Measurements from ENCODE around the gene ERBB2.
"Not testable (repeated sequence)": the region's sequence is repeated elsewhere in the genome, so short reads cannot be mapped to it uniquely, and the experiment has no call there.

The ERBB2 gene

DNA sequence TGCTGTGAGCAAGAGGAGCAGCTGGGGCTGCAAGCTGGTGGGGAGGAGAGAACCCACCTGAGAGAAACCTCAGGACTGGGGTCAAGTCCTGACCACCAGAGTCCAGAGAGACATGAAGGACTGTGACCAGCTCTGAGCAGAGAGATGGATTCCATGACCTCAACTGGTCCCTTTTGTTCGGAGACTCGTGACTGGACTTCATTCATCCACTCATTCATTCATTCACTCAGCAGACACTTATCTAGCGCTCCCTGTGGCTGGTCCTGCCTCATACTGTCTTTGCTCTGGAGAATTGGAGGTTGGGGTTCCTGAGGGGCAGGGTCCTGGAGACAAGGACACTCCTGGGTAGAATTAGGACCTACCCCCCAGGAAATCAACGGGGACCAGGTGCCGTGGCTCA is 4.0 kb downstream of the ERBB2 start:
- no peak for DNase-seq

DNA sequence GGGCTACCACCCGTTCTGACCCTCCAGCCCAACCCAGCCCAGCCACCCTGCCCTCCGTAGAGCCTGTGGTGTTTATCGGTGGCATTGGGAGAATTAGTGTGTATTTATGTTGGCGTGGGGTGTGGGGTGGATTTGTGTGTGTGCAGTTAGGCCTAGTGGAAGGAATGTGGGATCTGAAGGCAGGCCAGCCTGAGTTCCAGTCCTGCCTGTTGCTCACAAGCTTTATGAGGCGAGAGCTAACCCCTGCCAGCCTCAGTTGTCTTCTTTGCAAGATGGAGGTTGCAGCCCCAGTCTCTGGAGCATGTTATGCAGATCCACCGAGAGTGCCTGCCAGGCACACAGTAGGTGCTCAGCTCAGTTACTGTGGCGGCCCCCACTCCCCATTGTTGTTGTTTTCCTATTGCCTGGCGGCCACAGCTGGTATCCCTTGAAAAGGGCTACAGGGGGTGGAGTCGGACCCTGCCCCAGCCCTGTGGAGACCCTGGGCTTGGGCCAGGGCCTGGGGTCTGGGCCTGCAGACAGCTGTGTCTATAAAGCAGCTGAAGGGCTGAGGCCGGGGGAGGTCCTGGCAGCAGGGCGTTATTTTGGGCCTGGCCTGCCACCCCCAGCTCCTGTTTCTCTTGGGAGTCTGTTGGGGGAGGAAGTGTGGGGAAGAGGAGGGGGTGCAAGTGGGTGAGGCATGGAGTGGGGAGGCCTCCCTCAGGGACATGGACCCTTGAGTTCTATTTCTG is 5.1 kb downstream of the ERBB2 start:
- DNase-seq = no peak

DNA sequence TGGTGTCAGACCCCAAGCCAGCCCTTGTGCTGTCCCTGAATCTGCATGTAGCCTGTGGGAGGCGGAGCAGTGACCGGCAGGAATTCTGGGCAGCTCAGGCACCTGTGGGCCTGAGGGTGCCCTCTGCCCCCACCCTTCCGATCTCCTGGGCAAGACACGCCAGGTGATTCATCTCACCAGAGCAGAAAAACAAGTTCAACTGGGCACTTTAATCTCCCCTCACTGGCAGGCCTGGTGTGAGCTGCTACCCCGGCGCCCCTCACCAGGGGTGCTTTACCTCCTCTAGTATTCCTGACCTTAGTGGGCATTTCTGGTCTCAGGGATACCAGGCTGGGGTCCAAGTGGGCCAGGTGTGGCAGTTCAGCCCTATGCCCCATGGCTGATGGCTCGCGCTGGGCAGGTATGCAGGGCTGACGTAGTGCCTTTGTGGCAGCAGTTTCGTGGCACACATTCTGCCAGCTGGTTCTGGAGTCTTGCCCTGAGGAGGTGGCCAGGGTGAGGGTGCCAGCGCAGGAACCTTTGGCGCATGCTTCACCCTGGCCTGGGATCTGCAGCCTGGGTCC is 6.0 kb downstream of the ERBB2 start:
- DNase-seq = peak in 2 of 14 donors; percentile 23 to 24

DNA sequence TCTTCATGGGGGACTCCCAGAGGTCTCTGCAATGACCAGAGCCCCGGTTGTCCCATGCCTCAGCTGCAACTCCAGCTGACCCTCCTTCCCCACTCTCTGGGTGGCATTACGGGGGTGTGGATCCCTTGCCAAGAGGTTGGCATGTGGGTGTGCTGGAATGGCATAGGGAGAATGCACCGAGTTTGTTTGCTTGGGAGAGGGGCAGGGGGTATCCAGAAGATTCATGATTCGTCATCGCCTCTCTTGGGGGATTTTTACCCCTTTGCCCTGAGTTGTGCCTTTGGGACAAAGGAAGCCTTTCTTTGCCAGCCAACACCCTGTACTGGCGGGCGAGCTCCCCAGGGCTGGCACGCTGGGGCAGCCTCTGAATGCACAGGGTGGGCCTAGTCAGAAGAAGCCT is 6.5 kb downstream of the ERBB2 start:
- DNase-seq = peak in 1 of 14 donors; percentile 14

DNA sequence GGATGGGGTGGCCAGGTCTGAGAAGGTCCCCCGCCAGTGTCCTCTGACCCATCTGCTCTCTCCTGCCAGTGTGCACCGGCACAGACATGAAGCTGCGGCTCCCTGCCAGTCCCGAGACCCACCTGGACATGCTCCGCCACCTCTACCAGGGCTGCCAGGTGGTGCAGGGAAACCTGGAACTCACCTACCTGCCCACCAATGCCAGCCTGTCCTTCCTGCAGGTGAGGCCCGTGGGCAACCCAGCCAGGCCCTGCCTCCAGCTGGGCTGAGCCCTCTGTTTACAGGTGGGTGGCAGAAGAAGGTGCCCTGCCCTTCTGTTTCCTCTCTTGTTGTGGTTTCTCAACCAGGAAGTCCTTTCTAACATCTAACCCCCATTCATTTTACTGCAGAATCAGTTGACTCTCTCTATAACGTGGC is 7.1 kb downstream of the ERBB2 start:
- no peak for DNase-seq

DNA sequence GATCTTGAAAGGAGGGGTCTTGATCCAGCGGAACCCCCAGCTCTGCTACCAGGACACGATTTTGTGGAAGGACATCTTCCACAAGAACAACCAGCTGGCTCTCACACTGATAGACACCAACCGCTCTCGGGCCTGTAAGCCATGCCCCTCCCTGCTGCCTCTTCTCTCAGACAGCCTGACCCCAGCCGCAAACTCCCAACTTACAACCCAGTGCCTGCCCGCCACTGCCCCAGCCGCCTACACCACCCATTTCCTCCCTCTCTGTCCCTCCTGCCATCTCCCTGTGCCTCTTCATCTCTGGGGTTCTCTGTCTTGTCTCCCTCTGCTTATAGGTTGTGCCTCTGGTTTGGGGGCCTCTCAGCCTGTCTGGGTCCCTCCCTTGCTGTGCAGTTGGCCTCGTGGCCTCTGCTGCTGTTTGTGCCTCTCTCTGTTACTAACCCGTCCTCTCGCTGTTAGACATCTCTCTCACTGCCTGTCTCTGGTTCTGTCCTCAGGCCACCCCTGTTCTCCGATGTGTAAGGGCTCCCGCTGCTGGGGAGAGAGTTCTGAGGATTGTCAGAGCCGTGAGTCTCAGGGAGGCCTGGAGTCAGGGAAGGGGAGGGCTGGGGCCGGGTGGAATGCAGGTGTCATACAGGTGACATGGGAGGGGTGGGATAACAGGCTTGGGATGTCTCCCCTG is 9.6 kb downstream of the ERBB2 start:
- DNase-seq = no peak

DNA sequence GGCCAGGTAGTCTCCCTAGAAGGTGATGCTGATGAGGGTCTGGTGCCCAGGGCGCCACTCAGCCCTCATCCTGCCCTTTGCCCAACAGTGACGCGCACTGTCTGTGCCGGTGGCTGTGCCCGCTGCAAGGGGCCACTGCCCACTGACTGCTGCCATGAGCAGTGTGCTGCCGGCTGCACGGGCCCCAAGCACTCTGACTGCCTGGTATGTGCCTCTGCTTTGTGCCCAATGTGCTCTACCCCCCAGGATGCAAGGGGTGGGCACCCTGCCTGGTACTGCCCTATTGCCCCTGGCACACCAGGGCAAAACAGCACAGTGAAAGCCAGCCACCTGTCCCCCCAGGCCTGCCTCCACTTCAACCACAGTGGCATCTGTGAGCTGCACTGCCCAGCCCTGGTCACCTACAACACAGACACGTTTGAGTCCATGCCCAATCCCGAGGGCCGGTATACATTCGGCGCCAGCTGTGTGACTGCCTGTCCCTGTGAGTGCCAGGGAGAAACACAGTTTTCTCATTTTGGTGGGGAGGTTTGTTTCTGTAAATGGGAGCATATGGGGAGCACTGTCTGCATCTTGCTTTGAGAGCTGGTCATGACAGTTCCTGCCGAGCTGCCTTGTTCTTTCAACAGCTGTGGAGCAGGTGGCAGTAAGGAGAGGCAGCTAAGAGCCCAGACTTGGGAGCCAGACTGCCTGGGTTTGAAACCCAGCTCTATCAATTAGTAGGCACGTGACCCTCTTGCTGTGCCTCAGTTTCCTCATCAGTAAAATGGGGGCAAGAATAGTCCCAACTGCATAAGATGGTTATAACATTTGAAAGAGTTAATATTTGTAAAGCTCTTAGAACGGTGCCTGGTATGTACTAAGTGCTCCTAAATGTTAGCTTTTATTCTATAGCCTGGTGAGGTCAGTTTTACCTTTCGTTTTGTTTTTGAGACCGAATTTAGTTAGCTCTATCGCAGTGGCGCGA is 10.4 kb downstream of the ERBB2 start:
- no peak for DNase-seq

DNA sequence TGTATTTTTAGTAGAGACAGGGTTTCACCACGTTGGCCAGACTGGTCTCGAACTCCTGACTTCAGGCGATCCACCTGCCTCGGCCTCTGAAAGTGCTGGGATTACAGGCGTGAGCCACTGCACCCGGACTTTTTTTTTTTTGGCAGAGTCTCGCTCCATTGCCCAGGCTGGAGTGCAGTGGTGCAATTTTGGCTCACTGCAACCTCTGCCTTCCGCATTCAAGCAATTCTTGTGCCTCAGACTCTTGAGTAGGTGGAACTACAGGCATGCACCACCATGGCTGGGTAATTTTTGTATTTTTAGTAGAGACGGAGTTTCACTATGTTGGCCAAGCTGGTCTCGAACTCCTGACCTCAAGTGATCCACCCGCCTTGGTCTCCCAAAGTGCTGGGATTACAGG is 11.2 kb downstream of the ERBB2 start:
- DNase-seq = not testable (repeated sequence)

DNA sequence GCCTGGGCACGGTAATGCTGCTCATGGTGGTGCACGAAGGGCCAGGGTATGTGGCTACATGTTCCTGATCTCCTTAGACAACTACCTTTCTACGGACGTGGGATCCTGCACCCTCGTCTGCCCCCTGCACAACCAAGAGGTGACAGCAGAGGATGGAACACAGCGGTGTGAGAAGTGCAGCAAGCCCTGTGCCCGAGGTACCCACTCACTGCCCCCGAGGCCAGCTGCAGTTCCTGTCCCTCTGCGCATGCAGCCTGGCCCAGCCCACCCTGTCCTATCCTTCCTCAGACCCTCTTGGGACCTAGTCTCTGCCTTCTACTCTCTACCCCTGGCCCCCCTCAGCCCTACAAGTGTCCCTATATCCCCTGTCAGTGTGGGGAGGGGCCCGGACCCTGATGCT is 12.0 kb downstream of the ERBB2 start:
- no peak for DNase-seq

DNA sequence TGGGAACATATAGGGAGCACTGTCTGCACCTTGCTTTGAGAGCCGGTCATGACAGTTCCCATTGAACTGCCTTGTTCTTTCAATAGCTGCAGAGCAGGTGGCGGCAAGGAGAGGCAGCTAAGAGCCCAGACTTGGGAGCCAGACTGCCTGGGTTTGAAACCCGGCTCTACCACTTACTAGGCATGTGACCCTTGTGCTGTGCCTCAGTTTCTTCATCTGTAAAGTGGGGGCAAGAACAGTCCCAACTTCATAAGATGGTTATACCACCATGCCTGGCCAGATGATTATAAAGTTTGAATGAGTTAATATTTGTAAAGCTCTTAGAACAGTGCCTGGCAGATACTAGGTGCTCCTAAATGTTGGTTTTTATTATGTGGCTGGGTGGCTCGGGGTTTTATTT is 14.4 kb downstream of the ERBB2 start:
- DNase-seq = no peak

DNA sequence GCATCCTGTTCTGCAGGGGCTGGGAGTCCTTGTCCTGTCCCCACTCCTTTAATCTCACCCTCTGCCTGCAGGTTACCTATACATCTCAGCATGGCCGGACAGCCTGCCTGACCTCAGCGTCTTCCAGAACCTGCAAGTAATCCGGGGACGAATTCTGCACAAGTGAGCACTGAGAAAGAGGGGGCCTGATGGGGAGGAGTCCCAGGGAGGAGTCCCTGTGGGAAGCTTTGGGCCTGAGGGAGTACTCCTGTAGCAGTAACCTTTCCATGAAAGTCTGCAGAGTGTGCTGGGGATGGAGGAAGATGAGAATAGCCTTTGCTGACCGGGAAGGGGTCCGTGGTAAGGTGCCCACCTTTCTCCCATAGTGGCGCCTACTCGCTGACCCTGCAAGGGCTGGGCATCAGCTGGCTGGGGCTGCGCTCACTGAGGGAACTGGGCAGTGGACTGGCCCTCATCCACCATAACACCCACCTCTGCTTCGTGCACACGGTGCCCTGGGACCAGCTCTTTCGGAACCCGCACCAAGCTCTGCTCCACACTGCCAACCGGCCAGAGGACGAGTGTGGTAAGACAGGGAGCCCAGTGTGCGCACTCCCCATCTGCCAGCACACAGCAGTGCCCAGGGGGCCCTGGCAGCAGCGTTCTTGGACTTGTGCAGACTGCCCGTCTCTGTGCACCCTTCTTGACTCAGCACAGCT is 15.7 kb downstream of the ERBB2 start:
- DNase-seq = no peak

DNA sequence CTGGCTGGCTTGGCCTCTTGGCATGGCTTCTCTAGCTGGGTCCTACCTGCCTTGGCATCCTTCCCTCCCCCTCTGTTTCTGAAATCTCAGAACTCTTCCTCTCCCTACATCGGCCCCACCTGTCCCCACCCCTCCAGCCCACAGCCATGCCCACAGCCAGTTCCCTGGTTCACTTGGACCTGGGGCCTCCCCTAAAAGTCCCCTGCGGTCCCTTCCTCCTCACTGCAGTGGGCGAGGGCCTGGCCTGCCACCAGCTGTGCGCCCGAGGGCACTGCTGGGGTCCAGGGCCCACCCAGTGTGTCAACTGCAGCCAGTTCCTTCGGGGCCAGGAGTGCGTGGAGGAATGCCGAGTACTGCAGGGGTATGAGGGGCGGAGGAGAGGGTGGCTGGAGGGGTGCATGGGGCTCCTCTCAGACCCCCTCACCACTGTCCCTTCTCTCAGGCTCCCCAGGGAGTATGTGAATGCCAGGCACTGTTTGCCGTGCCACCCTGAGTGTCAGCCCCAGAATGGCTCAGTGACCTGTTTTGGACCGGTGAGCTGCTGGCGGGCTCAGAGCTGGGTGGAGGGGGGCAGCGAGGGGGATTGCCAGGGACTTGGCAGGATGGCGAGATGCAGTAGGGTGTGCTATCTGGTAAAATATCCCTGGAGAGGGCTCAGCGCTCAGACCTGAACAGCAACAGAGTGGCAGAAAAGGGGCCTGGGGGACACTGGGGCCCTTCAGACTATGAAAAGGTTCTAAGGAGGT is 16.4 kb downstream of the ERBB2 start:
- DNase-seq = no peak

DNA sequence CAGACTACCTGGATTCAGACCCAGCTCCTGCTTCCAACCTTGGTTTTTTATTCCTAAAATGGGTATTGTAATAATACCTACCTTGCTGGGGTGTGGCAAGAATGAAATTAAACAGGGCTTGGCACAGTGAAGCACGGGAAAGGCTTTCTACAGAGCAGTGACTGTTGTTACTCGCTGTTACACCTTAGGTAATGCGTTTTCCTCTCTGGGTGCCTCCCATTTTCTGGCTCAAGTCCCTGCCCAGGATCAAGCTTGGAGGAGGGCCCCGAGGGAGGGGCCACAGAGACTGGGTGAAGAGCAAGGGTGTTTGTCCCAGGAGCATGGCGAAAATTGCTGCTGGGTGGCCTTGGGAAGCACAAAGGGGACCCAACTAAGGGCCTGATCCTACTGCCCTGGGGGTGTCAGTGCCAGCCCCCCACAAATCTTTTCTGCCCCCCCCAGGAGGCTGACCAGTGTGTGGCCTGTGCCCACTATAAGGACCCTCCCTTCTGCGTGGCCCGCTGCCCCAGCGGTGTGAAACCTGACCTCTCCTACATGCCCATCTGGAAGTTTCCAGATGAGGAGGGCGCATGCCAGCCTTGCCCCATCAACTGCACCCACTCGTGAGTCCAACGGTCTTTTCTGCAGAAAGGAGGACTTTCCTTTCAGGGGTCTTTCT is 17.1 kb downstream of the ERBB2 start:
- DNase-seq = no peak

DNA sequence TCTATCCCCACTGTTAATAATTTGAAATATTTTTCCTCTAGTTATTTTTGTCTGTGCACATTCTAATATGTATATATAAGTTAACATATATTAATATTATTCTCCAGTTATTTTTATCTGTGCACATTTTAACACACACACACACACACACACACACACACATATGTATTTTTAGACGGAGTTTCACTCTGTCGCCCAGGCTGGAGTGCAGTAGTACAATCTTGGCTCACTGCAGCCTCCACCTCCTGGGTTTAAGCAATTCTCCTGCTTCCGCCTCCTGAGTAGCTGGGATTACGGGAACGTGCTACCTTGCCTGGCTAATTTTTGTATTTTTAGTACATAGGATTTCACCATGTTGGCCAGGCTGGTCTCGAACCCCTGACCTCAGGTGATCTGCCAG is 17.8 kb downstream of the ERBB2 start:
- DNase-seq = no peak

DNA sequence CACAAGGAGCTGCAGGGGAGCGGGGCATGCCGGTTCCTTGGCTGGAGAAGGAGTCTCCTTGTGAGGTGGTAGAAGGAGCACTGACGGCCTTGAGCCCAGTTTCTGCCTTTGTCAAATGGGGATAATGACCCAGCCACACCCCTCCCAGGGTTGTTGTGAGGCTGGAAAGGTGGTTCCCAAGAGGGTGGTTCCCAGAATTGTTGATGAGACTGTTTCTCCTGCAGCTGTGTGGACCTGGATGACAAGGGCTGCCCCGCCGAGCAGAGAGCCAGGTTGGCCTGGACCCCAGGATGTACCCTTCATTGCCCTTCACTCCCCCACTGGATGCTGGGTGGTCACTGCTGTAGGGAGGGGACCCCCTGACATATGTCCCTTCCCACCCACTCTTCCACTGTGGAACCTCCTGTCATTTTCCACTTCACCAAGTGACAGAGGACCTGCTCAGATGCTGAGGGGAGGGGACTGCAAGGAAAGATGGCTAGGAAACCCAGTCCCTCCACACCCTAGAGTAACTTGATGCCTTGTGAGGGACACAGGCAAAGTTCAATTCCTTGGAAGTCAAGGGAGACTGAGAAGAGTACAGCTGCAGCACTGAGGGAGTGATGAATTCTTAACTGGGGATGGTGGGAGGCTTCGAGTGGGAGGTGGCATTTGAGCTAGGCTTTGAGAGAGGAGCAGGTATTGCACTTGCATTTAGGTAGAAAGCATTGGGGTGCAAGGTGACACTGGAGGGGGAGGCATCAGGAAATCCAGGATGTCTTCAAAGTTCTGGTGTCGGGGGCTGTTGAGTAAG is 19.9 kb downstream of the ERBB2 start:
- DNase-seq = no peak

DNA sequence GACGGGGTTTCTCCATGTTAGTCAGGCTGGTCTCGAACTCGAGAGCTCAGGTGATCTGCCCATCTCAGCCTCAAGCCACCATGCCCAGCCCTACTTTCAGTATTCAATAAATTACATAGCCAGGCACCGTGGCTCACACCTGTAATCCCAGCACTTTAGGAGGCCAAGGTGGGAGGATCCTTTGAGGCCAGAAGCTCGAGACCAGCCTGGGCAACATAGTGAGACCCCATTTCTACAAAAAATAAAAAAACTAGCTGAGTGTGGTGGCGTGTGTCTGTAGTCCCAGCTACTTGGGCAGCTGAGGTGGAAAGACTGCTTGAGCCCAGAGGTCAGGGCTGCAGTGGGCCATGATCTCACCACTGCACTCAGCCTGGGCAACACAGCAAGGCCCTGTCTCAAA is 22.2 kb downstream of the ERBB2 start:
- no peak for DNase-seq

DNA sequence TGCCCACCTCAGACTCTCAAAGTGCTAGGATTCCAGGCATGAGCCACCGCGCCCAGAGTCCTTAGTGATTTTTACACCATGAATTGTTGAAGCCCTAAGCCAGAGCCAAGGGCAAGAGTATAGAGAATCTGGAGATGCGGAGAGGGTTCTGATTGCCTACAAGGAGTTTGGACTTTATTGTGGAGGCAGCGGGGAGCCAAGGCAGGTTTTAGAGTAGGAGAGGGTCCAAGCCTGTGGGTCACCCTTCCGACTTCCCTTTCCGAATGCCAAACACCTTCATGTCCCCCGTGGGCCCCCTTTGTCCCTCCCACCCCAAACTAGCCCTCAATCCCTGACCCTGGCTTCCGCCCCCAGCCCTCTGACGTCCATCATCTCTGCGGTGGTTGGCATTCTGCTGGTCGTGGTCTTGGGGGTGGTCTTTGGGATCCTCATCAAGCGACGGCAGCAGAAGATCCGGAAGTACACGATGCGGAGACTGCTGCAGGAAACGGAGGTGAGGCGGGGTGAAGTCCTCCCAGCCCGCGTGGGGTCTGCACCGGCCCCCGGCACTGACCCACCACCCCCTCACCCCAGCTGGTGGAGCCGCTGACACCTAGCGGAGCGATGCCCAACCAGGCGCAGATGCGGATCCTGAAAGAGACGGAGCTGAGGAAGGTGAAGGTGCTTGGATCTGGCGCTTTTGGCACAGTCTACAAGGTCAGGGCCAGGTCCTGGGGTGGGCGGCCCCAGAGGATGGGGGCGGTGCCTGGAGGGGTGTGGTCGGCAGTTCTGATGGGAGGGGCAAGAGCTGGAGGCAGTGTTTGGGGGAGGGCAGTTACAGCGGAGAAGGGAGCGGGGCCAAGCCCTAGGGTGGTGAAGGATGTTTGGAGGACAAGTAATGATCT is 23.3 kb downstream of the ERBB2 start:
- DNase-seq = no peak

DNA sequence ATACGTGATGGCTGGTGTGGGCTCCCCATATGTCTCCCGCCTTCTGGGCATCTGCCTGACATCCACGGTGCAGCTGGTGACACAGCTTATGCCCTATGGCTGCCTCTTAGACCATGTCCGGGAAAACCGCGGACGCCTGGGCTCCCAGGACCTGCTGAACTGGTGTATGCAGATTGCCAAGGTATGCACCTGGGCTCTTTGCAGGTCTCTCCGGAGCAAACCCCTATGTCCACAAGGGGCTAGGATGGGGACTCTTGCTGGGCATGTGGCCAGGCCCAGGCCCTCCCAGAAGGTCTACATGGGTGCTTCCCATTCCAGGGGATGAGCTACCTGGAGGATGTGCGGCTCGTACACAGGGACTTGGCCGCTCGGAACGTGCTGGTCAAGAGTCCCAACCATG is 24.9 kb downstream of the ERBB2 start:
- no peak for DNase-seq

DNA sequence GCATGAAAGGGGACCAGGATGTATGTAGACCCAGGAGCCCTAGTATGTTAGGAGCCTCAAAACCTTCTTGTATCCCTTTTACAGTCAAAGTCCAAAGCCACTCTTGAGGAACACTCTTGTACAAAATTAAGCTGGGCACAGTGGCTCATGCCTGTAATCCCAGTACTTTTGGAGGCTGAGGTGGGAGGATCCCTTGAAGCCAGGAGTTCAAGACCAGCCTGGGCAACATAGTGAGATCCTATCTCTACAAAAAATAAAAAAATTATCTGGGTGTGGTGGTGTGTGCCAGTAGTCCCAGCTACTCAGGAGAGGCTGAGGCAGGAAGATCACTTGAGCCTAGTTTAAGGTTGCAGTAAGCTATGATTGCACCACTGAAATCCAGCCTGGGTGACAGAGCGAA is 26.1 kb downstream of the ERBB2 start:
- DNase-seq = not testable (repeated sequence)

All from C1 segment of cervical spinal cord (tissue), 14 donors.